ENCODE results near the gene ADGRB3.
"Not testable (repeated sequence)": the region's sequence is repeated elsewhere in the genome, so short reads cannot be mapped to it uniquely, and the experiment has no call there.

Gene ADGRB3

GRCh38 chr6:68650142-68650541 lies 15.1 kb downstream of the ADGRB3 start:
- no peak for DNase-seq

DNA sequence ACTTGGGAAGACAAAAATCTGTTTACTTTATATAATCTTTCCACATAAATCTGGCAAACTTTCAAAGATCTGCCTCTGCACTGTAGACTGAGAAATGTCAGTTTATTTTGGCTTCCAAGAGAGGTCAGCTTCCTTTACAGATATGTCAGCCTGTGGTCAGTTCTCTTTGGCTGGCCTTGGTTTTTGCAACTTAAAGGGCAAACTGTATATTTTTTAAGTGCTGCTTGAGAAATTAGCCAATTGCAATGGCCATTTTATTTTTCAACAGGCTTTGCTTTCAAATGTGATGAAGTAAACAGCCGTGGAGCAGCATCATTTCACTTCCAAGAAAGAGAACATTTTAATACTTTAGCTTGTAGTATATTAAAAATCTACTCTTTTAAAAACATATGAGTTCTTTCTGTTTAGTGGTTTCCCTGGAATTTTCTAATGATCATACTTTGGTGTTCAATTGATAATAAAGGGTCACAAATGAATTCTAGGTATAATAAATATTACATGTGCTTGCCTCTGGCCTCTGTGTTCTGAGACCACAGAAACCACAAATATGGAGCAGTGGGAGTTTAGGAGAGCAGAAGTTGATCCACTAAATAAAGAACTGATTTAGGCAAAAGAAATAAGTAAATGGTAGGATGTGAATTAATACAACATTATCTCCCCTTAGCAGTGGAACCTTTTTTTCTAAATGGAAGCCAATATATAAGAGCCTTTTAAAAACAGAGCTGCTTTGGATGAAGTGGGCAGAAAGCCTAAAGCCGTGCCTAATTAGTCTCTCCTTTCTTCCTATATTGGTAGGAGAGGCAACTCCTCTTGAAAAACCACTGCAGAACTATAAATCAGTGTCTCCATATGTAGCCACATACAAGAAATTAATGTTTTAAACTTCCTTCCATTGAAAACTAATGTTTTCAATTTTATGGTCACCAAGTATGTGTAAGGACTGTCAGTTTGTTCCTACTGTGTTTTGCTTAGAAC lies 16.2 kb downstream of the ADGRB3 start:
- DNase-seq: no peak

DNA sequence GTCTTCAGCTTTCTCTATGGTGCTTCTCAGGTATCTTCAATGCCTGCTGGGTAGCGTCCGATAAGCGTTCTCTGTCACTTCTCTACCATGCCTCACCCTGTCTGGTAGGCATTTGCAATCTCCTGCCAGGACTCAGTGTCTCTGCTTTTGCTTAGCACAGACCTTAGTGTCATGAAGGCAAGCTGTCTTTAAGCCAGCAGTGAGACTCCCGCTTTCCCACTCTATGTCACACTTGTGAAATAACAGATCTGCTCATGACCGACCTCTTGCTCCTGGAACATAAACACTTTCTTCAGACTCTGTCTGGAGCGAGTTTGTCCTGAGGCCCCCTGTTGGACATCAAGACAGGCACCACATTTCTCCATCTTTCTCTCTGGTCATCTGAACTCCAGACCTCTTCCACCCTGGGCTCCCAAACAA lies 17.0 kb downstream of the ADGRB3 start:
- DNase-seq: no peak

GRCh38 chr6:68653074-68653705 lies 18.1 kb downstream of the ADGRB3 start:
- DNase-seq: no peak

DNA sequence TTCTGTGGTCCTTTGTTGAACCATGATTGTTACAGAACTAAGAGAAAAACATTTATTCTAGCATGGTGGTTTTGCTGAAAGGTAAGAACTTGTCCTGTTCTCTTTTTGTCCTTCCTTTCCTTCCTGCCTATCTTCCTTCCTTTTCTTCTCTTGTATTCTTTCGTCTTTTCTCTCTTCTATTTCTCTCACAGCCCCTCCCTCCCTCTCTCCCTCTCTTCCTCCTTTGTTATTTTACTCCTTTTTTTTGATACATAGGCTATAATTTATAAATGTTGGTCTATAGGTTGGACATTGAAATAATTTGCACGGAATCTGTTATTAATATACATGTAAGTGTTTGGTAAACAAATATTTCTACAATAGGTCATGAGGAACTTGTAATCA lies 18.6 kb downstream of the ADGRB3 start:
- DNase-seq: no peak

DNA sequence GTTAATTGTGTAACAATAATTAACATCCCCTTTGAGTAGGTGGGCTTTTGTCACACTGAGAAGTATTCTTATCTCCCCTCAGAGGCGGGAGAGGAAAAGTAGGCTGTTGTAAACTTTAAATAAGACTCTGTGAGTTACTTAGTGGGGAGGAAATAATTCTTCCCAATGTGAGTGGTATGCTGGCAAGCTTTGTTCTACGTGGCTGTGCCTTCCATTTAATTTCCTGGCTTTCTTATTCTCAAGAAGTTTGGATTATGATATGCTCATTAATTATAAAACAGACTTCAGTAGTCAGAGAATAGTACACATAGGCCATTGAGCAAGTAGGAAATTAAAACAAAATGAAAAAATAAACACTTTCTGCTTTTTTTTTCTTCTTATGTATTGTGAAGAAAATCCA lies 19.1 kb downstream of the ADGRB3 start:
- no peak for DNase-seq

DNA sequence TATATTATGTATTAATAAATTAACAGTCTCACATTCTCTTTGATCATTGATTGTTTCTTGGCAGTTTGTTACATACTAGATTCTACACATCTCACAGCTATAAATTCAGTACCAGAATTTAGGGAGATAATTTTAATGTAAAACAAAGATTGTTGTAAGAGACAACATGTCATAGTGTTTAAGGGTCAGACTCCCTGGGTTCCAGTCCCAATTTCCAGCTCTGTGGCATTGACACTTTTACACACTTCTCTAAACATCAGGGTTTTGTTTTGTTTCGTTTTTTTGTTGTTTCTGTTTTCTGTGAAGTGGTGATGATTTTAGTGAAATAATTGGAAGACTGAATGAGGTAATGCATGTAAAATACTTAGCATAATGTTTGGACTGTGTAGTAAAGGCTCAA lies 19.9 kb downstream of the ADGRB3 start:
- no peak for DNase-seq

DNA sequence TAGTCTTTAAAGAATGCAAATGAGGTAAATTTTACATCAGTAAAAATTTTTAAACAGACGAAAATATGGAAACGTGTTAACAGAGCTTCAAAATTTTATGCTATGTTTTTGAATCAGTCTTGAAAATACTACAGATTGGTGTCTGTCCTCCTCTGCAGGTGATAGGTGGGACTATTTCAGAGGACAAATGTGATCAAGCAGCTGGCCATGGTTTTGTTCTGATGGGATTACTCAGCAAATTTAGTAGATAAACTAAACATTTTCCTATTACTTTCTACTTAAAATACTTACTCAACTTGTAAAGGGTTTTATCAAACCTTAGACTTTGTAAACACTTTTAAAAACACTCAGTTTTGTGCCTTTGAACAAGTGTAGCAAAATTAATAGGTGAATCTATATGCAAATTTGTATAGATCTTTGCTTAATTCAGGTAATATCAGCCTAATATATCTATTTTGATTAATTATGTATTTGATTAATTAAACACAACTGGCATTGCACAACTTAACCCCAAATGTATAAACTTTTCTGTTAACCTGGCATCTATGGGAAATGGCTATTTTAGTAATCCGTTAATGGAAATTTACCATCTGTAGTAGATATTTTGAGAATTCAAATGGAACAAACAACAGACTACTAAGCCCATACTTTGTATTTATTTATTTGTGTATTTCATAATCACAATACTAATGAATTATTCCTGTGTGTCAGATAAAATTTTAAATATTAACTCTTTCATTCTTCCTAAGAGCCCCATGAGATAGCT lies 22.5 kb downstream of the ADGRB3 start:
- DNase-seq: no peak

DNA sequence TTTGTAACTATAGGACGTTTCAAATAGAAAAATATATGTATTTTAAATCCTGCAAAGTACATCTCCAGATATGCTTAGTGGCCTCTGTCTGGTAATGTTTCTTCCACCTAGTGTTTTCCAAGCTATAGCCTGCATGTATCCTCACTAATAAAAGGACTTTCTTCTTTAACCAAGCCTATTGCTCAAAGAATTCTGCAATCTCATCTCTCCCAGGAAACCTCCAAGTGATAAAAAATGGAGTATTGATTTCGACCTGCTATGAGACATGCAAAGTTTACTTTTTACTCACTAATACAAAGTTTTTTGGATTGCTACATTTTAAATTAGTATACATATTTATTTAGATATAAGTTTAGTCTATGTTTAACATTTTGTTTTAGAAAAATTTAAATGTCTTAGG lies 23.3 kb downstream of the ADGRB3 start:
- no peak for DNase-seq

DNA sequence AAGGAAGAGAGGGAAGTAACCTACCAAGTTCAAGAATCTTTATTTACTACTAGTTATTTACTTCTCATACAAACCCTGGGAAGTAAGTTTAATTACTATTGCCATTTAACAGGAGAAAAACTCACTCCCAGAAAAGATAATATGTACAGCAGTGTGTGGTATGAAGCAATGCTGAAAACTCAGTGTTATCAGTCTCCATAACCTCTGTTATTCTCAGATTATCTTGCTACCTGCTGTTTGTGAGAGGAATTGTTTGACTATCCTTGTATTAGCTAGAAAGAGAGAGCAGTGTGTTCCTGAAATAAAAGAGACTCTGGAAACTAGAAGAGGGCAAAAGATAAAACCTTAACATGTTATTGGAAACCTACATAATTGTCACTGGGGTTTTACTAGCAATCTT lies 38.2 kb downstream of the ADGRB3 start:
- no peak for DNase-seq

DNA sequence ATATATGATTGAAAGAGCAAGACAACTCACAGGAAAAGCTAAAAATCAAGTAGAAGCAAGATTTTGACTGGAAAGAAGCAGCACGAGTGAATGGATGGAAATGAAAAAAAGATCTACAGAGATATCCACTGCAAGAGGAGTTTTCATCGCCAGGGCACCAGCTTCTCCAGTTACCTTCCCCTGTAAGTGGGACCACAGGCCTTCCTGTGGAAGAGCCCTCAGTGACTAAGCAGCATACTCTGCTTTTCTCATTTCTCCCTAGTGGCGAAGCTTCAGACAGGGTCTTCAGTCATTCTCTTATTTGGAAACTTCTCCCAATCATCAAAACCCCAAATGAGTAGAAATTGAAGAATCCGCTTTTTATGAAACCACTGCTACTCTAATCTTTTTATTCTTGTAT lies 40.5 kb downstream of the ADGRB3 start:
- DNase-seq: no peak

- not testable (repeated sequence) for DNase-seq
Measured at GRCh38 chr6:68676094-68676493, 41.0 kb downstream of the ADGRB3 start.

DNA sequence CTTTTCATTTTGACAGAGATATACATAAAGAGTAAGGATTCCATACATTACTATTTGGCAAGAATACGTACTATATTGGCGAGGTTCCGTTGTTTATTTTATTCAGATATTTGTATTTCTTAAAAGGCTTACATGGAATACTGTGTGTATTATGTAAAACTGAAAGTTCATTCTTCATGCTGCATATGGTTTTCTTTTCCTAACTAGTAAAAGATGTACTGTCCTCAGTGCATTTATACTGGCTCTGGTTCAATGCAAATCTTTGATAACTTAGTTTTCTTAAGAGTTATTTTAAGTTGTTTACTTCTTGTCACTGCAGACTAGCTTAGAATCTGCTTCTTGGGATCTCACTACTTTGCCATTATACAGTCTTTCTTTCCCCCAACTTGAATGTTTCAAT lies 42.0 kb downstream of the ADGRB3 start:
- no peak for DNase-seq

DNA sequence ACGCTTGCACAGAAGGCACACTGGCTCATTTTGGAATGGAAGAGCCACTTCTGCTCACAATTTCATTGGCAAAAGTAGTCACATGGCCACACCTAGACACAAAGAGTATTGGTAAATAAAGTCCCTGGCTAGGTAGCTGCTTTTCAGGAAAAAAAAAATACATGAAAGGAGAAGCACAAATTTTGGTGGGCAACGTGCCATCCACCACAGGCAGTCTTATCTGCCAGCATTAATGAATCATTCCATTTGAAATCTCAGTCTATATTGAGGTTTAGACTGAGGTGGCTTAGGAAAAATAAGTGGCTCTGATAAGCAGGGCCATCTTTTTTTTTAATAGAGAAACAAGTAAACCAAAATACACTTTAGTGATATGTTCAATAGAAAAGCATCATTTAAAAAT lies 44.3 kb downstream of the ADGRB3 start:
- no peak for DNase-seq

GRCh38 chr6:68680264-68680663 lies 45.2 kb downstream of the ADGRB3 start:
- DNase-seq: no peak

DNA sequence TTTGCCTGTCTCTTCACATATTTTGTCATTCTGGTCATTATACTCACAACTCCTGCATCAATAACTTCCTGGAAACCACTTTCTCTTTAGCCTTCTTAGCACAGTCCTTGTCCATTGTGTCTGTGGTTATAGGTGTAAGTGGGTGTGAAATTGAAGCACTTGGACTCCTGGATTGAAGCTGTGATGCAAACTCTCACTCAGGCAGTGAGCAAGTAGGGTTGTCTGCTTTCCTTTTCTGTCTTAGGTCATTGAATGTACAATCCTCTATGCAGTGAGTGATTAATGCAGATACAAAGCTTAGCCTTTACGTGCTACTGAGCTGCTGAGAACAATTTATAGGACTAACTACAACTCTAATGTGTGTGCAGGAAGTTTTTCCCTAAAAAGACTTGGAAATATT lies 54.8 kb downstream of the ADGRB3 start:
- DNase-seq: no peak

- no peak for DNase-seq
Measured at GRCh38 chr6:68691120-68691519, 56.0 kb downstream of the ADGRB3 start.

GRCh38 chr6:68693271-68693670 lies 58.2 kb downstream of the ADGRB3 start:
- DNase-seq: no peak

- DNase-seq: no peak
Measured at GRCh38 chr6:68695403-68695802, 60.3 kb downstream of the ADGRB3 start.

DNA sequence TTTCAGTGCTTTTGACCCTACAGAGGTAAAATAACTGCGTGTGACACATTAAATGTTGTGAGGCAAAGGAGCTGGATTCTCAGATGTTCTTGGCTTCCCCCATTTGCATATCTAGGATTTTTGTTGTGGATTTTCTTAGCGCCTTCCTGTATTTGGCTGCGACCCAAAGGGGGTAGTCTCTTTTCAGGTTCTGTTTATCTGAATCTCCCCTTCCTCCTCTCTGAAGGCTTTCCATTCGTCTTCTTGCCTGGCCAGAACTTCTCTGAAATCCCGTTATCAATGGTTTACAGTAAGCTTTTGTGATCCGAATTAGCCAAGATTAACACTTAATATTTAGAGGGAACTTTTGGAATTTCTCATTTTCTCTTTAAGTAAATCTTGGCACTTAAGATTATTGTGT lies 60.8 kb downstream of the ADGRB3 start:
- no peak for DNase-seq

GRCh38 chr6:68697394-68697793 lies 62.3 kb downstream of the ADGRB3 start:
- DNase-seq: no peak

GRCh38 chr6:68701159-68701558 lies 66.1 kb downstream of the ADGRB3 start:
- no peak for DNase-seq

- no peak for DNase-seq
Measured at GRCh38 chr6:68704485-68704884, 69.4 kb downstream of the ADGRB3 start.

- no peak for DNase-seq
Measured at GRCh38 chr6:68709091-68709490, 74.0 kb downstream of the ADGRB3 start.

Measured in KG1 (cell line).